A549 treated with AZD9567 at 1 μM for 4 hours (cell line): ENCODE results near the gene OR2M2. TPM values are rescaled to one million over a fixed set of nuclear protein-coding genes. Genes with fewer than 3 reads are reported as not detected.

ENCODE experiments used
- total RNA-seq: library from RNA; stranded (reverse); fragments of 200-300 nt; extraction: Qiagen RNA extraction; gene quantifications from 5 replicates; pipeline ENCODE4 v1.2.3, GENCODE V29; 2022; ENCODE audit not compliant: insufficient read depth

The OR2M2 gene
- not detected in 5 replicates for total RNA-seq

GRCh38 chr1:248174521-248174920 lies at the start of gene OR2M2:
OR2M2 (plus strand) TSS chr1:248174821; CDS start chr1:248179986, 5,165 bp downstream.

GRCh38 chr1:248144513-248145198 lies 30.0 kb upstream of the OR2M2 start, which contains the start of gene OR2M5:
OR2M5 (plus strand) TSS chr1:248145148; CDS start chr1:248145148, 0 bp downstream.

GRCh38 chr1:248196965-248197364 lies 22.3 kb downstream of the OR2M2 start, which contains the start of gene OR2M3:
OR2M3 (plus strand) TSS chr1:248197265; CDS start chr1:248203068, 5,803 bp downstream.

Other genes starting within 250 kb of the OR2M2 start
- gene OR2AJ1, start 249.9 kb upstream of the OR2M2 start, total RNA-seq: not detected in 5 replicates
- gene OR2L8, start 226.0 kb upstream of the OR2M2 start, total RNA-seq: not detected in 5 replicates
- gene OR2AK2, start 209.6 kb upstream of the OR2M2 start, total RNA-seq: not detected in 5 replicates
- not detected in 5 replicates for gene OR2L5, start 161.2 kb upstream of the OR2M2 start, total RNA-seq
- gene OR2L2, start 144.8 kb upstream of the OR2M2 start, total RNA-seq: not detected in 5 replicates
- gene OR2L3, start 128.0 kb upstream of the OR2M2 start, total RNA-seq: not detected in 5 replicates
- not detected in 5 replicates for gene OR2L13, start 79.6 kb upstream of the OR2M2 start, total RNA-seq
- gene OR2M5, start 29.7 kb upstream of the OR2M2 start, total RNA-seq: not detected in 5 replicates
- gene OR2M3, start 22.4 kb downstream of the OR2M2 start, total RNA-seq: not detected in 5 replicates
- not detected in 5 replicates for gene OR2M4, start 56.6 kb downstream of the OR2M2 start, total RNA-seq
- not detected in 5 replicates for gene OR2T33, start 103.2 kb downstream of the OR2M2 start, total RNA-seq
- gene OR2T12, start 128.6 kb downstream of the OR2M2 start, total RNA-seq: not detected in 5 replicates
- gene OR2M7, start 149.7 kb downstream of the OR2M2 start, total RNA-seq: not detected in 5 replicates
- gene OR14C36, start 174.0 kb downstream of the OR2M2 start, total RNA-seq: not detected in 5 replicates
- not detected in 5 replicates for gene OR2T4, start 186.8 kb downstream of the OR2M2 start, total RNA-seq
- gene OR2T6, start 200.9 kb downstream of the OR2M2 start, total RNA-seq: not detected in 5 replicates
- gene OR2T1, start 228.2 kb downstream of the OR2M2 start, total RNA-seq: not detected in 5 replicates